HepG2 (cell line): ENCODE data around the gene CENPB. TPM values are rescaled to one million over a fixed set of nuclear protein-coding genes. Genes with fewer than 3 reads are reported as not detected.

Source experiments
- AKAP8 ChIP-seq: sonication (generic); formaldehyde crosslinking; IDR thresholded peaks from 2 replicates; pipeline ENCODE4 v1.5.1; 2020; ENCODE audit warnings: mild to moderate bottlenecking, missing genetic modification reagents
- ATM ChIP-seq: fragments of 450-650 bp; IDR thresholded peaks from 2 replicates; pipeline ENCODE4 v1.7.1; 2017; ENCODE audit warnings: mild to moderate bottlenecking, borderline replicate concordance
- GATAD2A ChIP-seq: IDR thresholded peaks from 2 replicates; pipeline ENCODE4 v1.6.1; 2016
- GRHL1 ChIP-seq: sonication (generic); formaldehyde crosslinking; conservative IDR thresholded peaks from 2 replicates; pipeline ENCODE4 v1.8.0; 2022; ENCODE audit warnings: missing genetic modification reagents
- HOXA9 ChIP-seq: sonication (generic); formaldehyde crosslinking; IDR thresholded peaks from 2 replicates; pipeline ENCODE4 v1.8.1; 2022; ENCODE audit warnings: missing genetic modification reagents, mild to moderate bottlenecking, moderate library complexity, borderline replicate concordance
- JDP2 ChIP-seq: sonication (generic); formaldehyde crosslinking; IDR thresholded peaks from 2 replicates; pipeline ENCODE4 v1.8.1; 2022; ENCODE audit warnings: missing genetic modification reagents, borderline replicate concordance
- NONO ChIP-seq, 2 experiments: fragments of 450-650 bp in 1 of 2; sonication (generic) in 1 of 2; formaldehyde crosslinking in 1 of 2; IDR thresholded peaks in 1 of 2; conservative IDR thresholded peaks in 1 of 2; 2 replicates each; pipeline versions ENCODE4 v1.6.1 to v1.8.0; 2017 to 2022; ENCODE audit warnings: mild to moderate bottlenecking in 1 of 2, missing genetic modification reagents in 1 of 2, moderate library complexity in 1 of 2
- POLR2G ChIP-seq: fragments of 200-400 bp; formaldehyde crosslinking; IDR thresholded peaks from 2 replicates; pipeline ENCODE4 v1.6.1; 2018; ENCODE audit warnings: mild to moderate bottlenecking, low read depth, low read length, moderate library complexity
- RARA ChIP-seq: IDR thresholded peaks from 2 replicates; pipeline ENCODE4 v1.6.1; 2016; ENCODE audit warnings: missing genetic modification reagents, missing compliant biosample characterization
- RBFOX2 ChIP-seq: fragments of 200-400 bp; formaldehyde crosslinking; IDR thresholded peaks from 2 replicates; pipeline ENCODE4 v1.6.1; 2017; ENCODE audit warnings: low read depth, mild to moderate bottlenecking, low read length
- TERF1 ChIP-seq: sonication (generic); formaldehyde crosslinking; IDR thresholded peaks from 2 replicates; pipeline ENCODE4 v1.8.0; 2022; ENCODE audit warnings: mild to moderate bottlenecking, missing genetic modification reagents, moderate library complexity
- ZFP62 ChIP-seq: sonication (generic); formaldehyde crosslinking; IDR thresholded peaks from 2 replicates; pipeline ENCODE4 v1.4.0; 2020; ENCODE audit warnings: missing genetic modification reagents
- ZNF326 ChIP-seq: sonication (generic); formaldehyde crosslinking; IDR thresholded peaks from 2 replicates; pipeline ENCODE4 v1.4.0; 2020; ENCODE audit warnings: missing genetic modification reagents, borderline replicate concordance
- ZSCAN25 ChIP-seq: sonication (generic); formaldehyde crosslinking; IDR thresholded peaks from 2 replicates; pipeline ENCODE4 v1.8.0; 2022; ENCODE audit warnings: mild to moderate bottlenecking, missing genetic modification reagents
- polyA plus RNA-seq, 8 experiments: library from polyadenylated mRNA; depleted of rRNA in 3 of 8; stranded (reverse) in 7 of 8; unstranded in 1 of 8; fragments of >200 nt; fragmentation: Illumina TruSeq in 4 of 8; extraction: Trizol in 4 of 8; gene quantifications; 2 replicates each; pipeline versions ENCODE4 v1.2.1 to v1.2.3, GENCODE V29; 2011 to 2016; ENCODE audit warnings: low read depth in 4 of 8, missing spikeins in 1 of 8, mixed read lengths in 1 of 8; ENCODE audit not compliant: insufficient read depth in 1 of 8
- total RNA-seq, 5 experiments: library from RNA; depleted of rRNA; stranded (reverse); fragments of >200 nt; fragmentation: Illumina TruSeq; extraction: Trizol; gene quantifications; 2 replicates each; pipeline ENCODE4 v1.2.3, GENCODE V29; 2016; ENCODE audit warnings: low read depth in 1 of 5
- TF ChIP-seq, protein P1 (sequence below): sonication (generic); formaldehyde crosslinking; IDR thresholded peaks from 2 replicates; pipeline ENCODE4 v1.4.0; 2020; ENCODE audit warnings: missing genetic modification reagents, mild to moderate bottlenecking, borderline replicate concordance
- TF ChIP-seq, protein P2 (sequence below): sonication (generic); formaldehyde crosslinking; IDR thresholded peaks from 2 replicates; pipeline ENCODE4 v1.5.0; 2020; ENCODE audit warnings: mild to moderate bottlenecking, missing genetic modification reagents

CENPB gene
- total and polyA plus RNA-seq, 2 of the 13 experiments (the other 11 are each of a cell fraction or from before 2014, with no cell fraction given): 10.4 to 54.5 TPM

DNA sequence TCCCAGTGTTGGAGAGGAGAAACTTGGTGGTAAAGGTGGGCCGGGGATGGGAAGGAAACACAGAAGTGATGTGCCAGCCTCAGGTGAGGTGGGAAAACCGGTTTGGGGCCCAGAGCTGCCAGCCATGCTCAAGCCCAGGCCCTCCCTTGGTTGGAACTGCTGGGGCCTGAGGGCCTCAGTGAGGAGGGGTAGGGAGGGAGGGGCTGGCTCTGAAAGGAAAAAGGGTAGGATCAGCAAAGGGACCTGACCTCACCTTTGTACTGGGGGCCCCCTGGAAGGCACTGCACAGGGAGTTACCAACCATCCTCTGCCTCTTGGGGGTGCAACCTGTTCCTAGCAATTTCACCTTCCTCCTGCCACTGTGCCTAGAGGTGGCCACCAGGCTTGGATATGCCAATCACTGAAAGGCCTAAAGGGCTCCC lies 3.5 kb downstream of the CENPB start (continued):
- TF ChIP-seq GRHL1 (CRISPR knock-in tag): no peak
- TF ChIP-seq, protein P1, sequence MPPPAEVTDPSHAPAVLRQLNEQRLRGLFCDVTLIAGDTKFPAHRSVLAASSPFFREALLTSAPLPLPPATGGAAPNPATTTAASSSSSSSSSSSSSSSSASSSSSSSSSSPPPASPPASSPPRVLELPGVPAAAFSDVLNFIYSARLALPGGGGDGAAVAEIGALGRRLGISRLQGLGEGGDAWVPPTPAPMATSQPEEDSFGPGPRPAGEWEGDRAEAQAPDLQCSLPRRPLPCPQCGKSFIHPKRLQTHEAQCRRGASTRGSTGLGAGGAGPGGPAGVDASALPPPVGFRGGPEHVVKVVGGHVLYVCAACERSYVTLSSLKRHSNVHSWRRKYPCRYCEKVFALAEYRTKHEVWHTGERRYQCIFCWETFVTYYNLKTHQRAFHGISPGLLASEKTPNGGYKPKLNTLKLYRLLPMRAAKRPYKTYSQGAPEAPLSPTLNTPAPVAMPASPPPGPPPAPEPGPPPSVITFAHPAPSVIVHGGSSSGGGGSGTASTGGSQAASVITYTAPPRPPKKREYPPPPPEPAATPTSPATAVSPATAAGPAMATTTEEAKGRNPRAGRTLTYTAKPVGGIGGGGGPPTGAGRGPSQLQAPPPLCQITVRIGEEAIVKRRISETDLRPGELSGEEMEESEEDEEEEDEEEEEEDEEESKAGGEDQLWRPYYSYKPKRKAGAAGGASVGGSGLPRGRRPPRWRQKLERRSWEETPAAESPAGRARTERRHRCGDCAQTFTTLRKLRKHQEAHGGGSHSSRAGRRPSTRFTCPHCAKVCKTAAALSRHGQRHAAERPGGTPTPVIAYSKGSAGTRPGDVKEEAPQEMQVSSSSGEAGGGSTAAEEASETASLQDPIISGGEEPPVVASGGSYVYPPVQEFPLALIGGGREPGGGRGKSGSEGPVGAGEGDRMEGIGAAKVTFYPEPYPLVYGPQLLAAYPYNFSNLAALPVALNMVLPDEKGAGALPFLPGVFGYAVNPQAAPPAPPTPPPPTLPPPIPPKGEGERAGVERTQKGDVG (CRISPR knock-in tag): no peak
- TF ChIP-seq ZFP62 (CRISPR knock-in tag): no peak
- no peak for TF ChIP-seq NONO (IDR thresholded peaks at IDR 0.05)
- TF ChIP-seq NONO (CRISPR knock-in tag; conservative IDR thresholded peaks at IDR 0.05): no peak
- TF ChIP-seq GATAD2A (CRISPR knock-in tag): no peak
- no peak for TF ChIP-seq HOXA9
- peak; percentile 57; the same call in 1 of the 2 replicates for TF ChIP-seq AKAP8 (CRISPR knock-in tag)
- TF ChIP-seq ATM: no peak
- TF ChIP-seq RBFOX2: peak; percentile 64
- no peak for TF ChIP-seq RARA (CRISPR knock-in tag)
- no peak for TF ChIP-seq JDP2 (CRISPR knock-in tag)
- 0 out of 2 replicates have a peak, but pooled peaks have one; percentile 2 for TF ChIP-seq ZSCAN25 (CRISPR knock-in tag)
- TF ChIP-seq TERF1: no peak
- 0 out of 2 replicates have a peak, but pooled peaks have one; percentile 56 for TF ChIP-seq ZNF326 (CRISPR knock-in tag)
- TF ChIP-seq POLR2G: peak; percentile 47; the same call in 1 of the 2 replicates
- TF ChIP-seq, protein P2, sequence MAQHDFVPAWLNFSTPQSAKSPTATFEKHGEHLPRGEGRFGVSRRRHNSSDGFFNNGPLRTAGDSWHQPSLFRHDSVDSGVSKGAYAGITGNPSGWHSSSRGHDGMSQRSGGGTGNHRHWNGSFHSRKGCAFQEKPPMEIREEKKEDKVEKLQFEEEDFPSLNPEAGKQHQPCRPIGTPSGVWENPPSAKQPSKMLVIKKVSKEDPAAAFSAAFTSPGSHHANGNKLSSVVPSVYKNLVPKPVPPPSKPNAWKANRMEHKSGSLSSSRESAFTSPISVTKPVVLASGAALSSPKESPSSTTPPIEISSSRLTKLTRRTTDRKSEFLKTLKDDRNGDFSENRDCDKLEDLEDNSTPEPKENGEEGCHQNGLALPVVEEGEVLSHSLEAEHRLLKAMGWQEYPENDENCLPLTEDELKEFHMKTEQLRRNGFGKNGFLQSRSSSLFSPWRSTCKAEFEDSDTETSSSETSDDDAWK (CRISPR knock-in tag): no peak
